ENCODE results near the gene GNPTAB. TPM values are rescaled to one million over a fixed set of nuclear protein-coding genes. Genes with fewer than 3 reads are reported as not detected.
A peak's percentile ranks its signal among the peaks of the same experiment; 100 is the strongest.

GNPTAB gene
- total RNA-seq = 15.2 and 24.7 TPM in 2 replicates

GRCh38 chr12:101830367-101831325 is at the start of gene GNPTAB:
GNPTAB (minus strand) TSS chr12:101830959; CDS start chr12:101830675, 284 bp downstream.
- H3K4me3 ChIP-seq (ENCODE audit: low read depth, low read length) = peak within 1 kb of the TSS; percentile 96
- peak; percentile 36 for DNase-seq (ENCODE audit: low read depth)
- TF ChIP-seq CTCF (conservative IDR thresholded peaks at IDR 0.05; ENCODE audit: low read depth, low read length) = peak; percentile 56

GRCh38 chr12:101878243-101878821 is 47.6 kb upstream of the GNPTAB start:
- no peak for TF ChIP-seq CTCF (conservative IDR thresholded peaks at IDR 0.05; ENCODE audit: low read depth, low read length)
- peak overlapping the region; percentile 86 for H3K4me3 ChIP-seq (ENCODE audit: low read depth, low read length)
- DNase-seq (ENCODE audit: low read depth) = no peak

GRCh38 chr12:101877806-101878242 is 47.1 kb upstream of the GNPTAB start:
- DNase-seq (ENCODE audit: low read depth) = no peak
- no peak for TF ChIP-seq CTCF (conservative IDR thresholded peaks at IDR 0.05; ENCODE audit: low read depth, low read length)
- H3K4me3 ChIP-seq (ENCODE audit: low read depth, low read length) = peak overlapping the region; percentile 86

- TF ChIP-seq CTCF (conservative IDR thresholded peaks at IDR 0.05; ENCODE audit: low read depth, low read length) = no peak
- peak within 1 kb of the TSS; percentile 86 for H3K4me3 ChIP-seq (ENCODE audit: low read depth, low read length)
- no peak for DNase-seq (ENCODE audit: low read depth)
Measured at GRCh38 chr12:101876861-101877805, 46.4 kb upstream of the GNPTAB start, which contains the start of gene DRAM1. DRAM1 (plus strand) TSS chr12:101877580; CDS start chr12:101877790, 210 bp downstream.

GRCh38 chr12:101876322-101876860 is 45.6 kb upstream of the GNPTAB start:
- DNase-seq (ENCODE audit: low read depth) = no peak

More at GRCh38 chr12:101876322-101876860, 45.6 kb upstream of the GNPTAB start:
- H3K4me3 ChIP-seq (ENCODE audit: low read depth, low read length) = peak overlapping the region; percentile 86
- TF ChIP-seq CTCF (conservative IDR thresholded peaks at IDR 0.05; ENCODE audit: low read depth, low read length) = no peak
